K562 (cell line): Measurements from ENCODE around the gene B3GAT3. TPM values are rescaled to one million over a fixed set of nuclear protein-coding genes. Genes with fewer than 3 reads are reported as not detected.

Source experiments
- ARID2 ChIP-seq: fragments of 450-650 bp; IDR thresholded peaks from 2 replicates; pipeline ENCODE4 v1.6.1; 2017; ENCODE audit warnings: antibody characterized with exemption, mild to moderate bottlenecking
- CBX1 ChIP-seq: sonication (generic); IDR thresholded peaks from 2 replicates; pipeline ENCODE4 v1.6.1; 2016; ENCODE audit warnings: antibody characterized with exemption, low read depth, mild to moderate bottlenecking
- CHD1 ChIP-seq: fragments of 200-600 bp; sonication (generic); IDR thresholded peaks from one replicate; pipeline ENCODE4 v1.6.1; 2012; ENCODE audit warnings: mild to moderate bottlenecking, moderate library complexity, low read length, inconsistent platforms
- CREBBP ChIP-seq: IDR thresholded peaks from one replicate; pipeline ENCODE4 v1.6.1; 2012; ENCODE audit warnings: low read depth, mild to moderate bottlenecking, control low read depth, inconsistent platforms, low read length
- GATAD2A ChIP-seq: fragments of 450-650 bp; IDR thresholded peaks from 2 replicates; pipeline ENCODE4 v1.6.1; 2017
- HSF4 ChIP-seq: fragments of 250-450 bp; sonication (Bioruptor Pico); IDR thresholded peaks from 2 replicates; pipeline ENCODE4 v2.1.2; 2022; ENCODE audit warnings: mild to moderate bottlenecking, moderate library complexity, borderline replicate concordance
- IFI16 ChIP-seq: fragments of 250-450 bp; sonication (Bioruptor Pico); IDR thresholded peaks from 2 replicates; pipeline ENCODE4 v2.1.2; 2022; ENCODE audit warnings: mild to moderate bottlenecking, inconsistent platforms
- LEF1 ChIP-seq: fragments of 450-650 bp; IDR thresholded peaks from 2 replicates; pipeline ENCODE4 v1.6.1; 2016; ENCODE audit warnings: mild to moderate bottlenecking
- MAFG ChIP-seq: fragments of 450-650 bp; conservative IDR thresholded peaks from 2 replicates; pipeline ENCODE4 v1.6.1; 2016; ENCODE audit warnings: missing genetic modification characterization, missing compliant biosample characterization
- MIER1 ChIP-seq: fragments of 450-650 bp; IDR thresholded peaks from 2 replicates; pipeline ENCODE4 v1.6.1; 2016; ENCODE audit warnings: antibody characterized with exemption, mild to moderate bottlenecking, low read depth
- MYC ChIP-seq, 2 experiments: fragments of 250-450 bp in 1 of 2; sonication (Bioruptor Pico) in 1 of 2; IDR thresholded peaks; 2 replicates each; pipeline versions ENCODE4 v1.5.1 to v1.6.1; 2012 to 2021; ENCODE audit warnings: low read depth in 2 of 2, borderline replicate concordance in 1 of 2, improper control_type of control experiment in 1 of 2, low read length in 1 of 2, mild to moderate bottlenecking in 1 of 2, moderate library complexity in 1 of 2
- NFE2 ChIP-seq: IDR thresholded peaks from 2 replicates; pipeline ENCODE4 v1.6.1; 2014; ENCODE audit warnings: antibody characterized with exemption, low read depth
- POLR2G ChIP-seq: fragments of 200-400 bp; formaldehyde crosslinking; IDR thresholded peaks from 2 replicates; pipeline ENCODE4 v1.6.1; 2017; ENCODE audit warnings: low read depth, mild to moderate bottlenecking, antibody characterized with exemption, low read length, moderate library complexity
- RAD21 ChIP-seq, 2 experiments: fragments of 250-450 bp in 1 of 2; fragments of 450-650 bp in 1 of 2; sonication (Bioruptor Pico) in 1 of 2; formaldehyde crosslinking in 1 of 2; IDR thresholded peaks in 1 of 2; conservative IDR thresholded peaks in 1 of 2; 2 replicates each; pipeline versions ENCODE4 v1.4.0 to v1.8.0; 2020 to 2022; ENCODE audit warnings: mild to moderate bottlenecking in 2 of 2, moderate library complexity in 1 of 2
- RBM25 ChIP-seq: fragments of 200-400 bp; formaldehyde crosslinking; IDR thresholded peaks from 2 replicates; pipeline ENCODE4 v1.6.1; 2018; ENCODE audit warnings: low read length, low read depth, moderate library complexity; ENCODE audit not compliant: severe bottlenecking
- RHOXF2B ChIP-seq: fragments of 250-450 bp; sonication (Bioruptor Pico); conservative IDR thresholded peaks from 2 replicates; pipeline ENCODE4 v1.5.1; 2021
- SIN3A ChIP-seq, 2 experiments: fragments of 150-350 bp in 1 of 2; IDR thresholded peaks; 2 replicates each; pipeline ENCODE4 v1.6.1; 2011 to 2016; ENCODE audit warnings: borderline replicate concordance in 2 of 2, low read depth in 2 of 2, low read length in 2 of 2, mild to moderate bottlenecking in 2 of 2, moderate library complexity in 2 of 2; ENCODE audit not compliant: control insufficient read depth in 1 of 2
- SMARCA5 ChIP-seq: fragments of 450-650 bp; IDR thresholded peaks from 2 replicates; pipeline ENCODE4 v1.6.1; 2016
- SRF ChIP-seq, 2 experiments: fragments of 250-450, 450-650 bp in 1 of 2; sonication (Bioruptor Pico) in 1 of 2; sonication (generic) in 1 of 2; formaldehyde crosslinking; IDR thresholded peaks; 2 replicates each; pipeline versions ENCODE4 v1.5.0 to v1.5.1; 2020 to 2022; ENCODE audit warnings: mild to moderate bottlenecking in 1 of 2, missing genetic modification reagents in 1 of 2
- ZFP36 ChIP-seq: fragments of 150-350 bp; IDR thresholded peaks from 2 replicates; pipeline ENCODE4 v1.6.1; 2018; ENCODE audit warnings: low read length, low read depth; ENCODE audit not compliant: partially characterized antibody
- ZFPM2 ChIP-seq: fragments of 250-450 bp; sonication (Bioruptor Pico); IDR thresholded peaks from 2 replicates; pipeline ENCODE4 v1.5.1; 2022; ENCODE audit warnings: mild to moderate bottlenecking
- ZKSCAN8 ChIP-seq: fragments of 200-800 bp; sonication (Bioruptor generic); IDR thresholded peaks from 2 replicates; pipeline ENCODE4 v1.6.1; 2016; ENCODE audit warnings: missing genetic modification characterization, missing compliant biosample characterization
- ZNF12 ChIP-seq: sonication (generic); formaldehyde crosslinking; IDR thresholded peaks from 2 replicates; pipeline ENCODE4 v1.4.0; 2020; ENCODE audit warnings: mild to moderate bottlenecking, missing genetic modification reagents
- ZNF165 ChIP-seq: fragments of 250-450 bp; sonication (Bioruptor Pico); IDR thresholded peaks from 2 replicates; pipeline ENCODE4 v1.4.0; 2020; ENCODE audit warnings: borderline replicate concordance
- ZNF197 ChIP-seq: fragments of 200-800 bp; sonication (Bioruptor generic); IDR thresholded peaks from 2 replicates; pipeline ENCODE4 v1.6.1; 2016; ENCODE audit warnings: low read depth, missing genetic modification characterization, missing compliant biosample characterization
- ZNF224 ChIP-seq: sonication (generic); formaldehyde crosslinking; IDR thresholded peaks from 2 replicates; pipeline ENCODE4 v1.8.0; 2022; ENCODE audit warnings: mild to moderate bottlenecking, missing genetic modification reagents
- ZNF24 ChIP-seq: fragments of 450-650 bp; IDR thresholded peaks from 2 replicates; pipeline ENCODE4 v1.6.1; 2016
- polyA plus RNA-seq, 8 experiments: library from polyadenylated mRNA; depleted of rRNA in 4 of 8; stranded (reverse) in 5 of 8; unstranded in 3 of 8; fragments of >200 nt; fragmentation: Nextera tagmentation in 2 of 8; fragmentation: Illumina TruSeq in 1 of 8; extraction: Ambion mirVana in 2 of 8; extraction: Trizol in 1 of 8; gene quantifications; 2 replicates each; pipeline versions ENCODE4 v1.2.1 to v1.2.3, GENCODE V29; 2011 to 2014; ENCODE audit warnings: inconsistent platforms in 1 of 8, missing spikeins in 1 of 8
- total RNA-seq, 7 experiments: library from RNA; depleted of rRNA in 6 of 7; stranded (reverse); fragments of >200 nt in 6 of 7; fragmentation: Illumina TruSeq in 2 of 7; extraction: Trizol in 2 of 7; gene quantifications; 2 replicates each; pipeline versions ENCODE4 v1.2.1 to v1.2.3, GENCODE V29; 2011 to 2021; ENCODE audit warnings: low replicate concordance in 1 of 7
- TF ChIP-seq, protein P1 (sequence below): sonication (generic); formaldehyde crosslinking; IDR thresholded peaks from 2 replicates; pipeline ENCODE4 v1.8.0; 2022; ENCODE audit warnings: mild to moderate bottlenecking, low read depth, missing genetic modification reagents

The B3GAT3 gene
- total and polyA plus RNA-seq, 9 of the 15 experiments (the other 6 are each of a cell fraction or from before 2014, with no cell fraction given), result 0.30 to 64.0 (median 21.4) TPM

DNA sequence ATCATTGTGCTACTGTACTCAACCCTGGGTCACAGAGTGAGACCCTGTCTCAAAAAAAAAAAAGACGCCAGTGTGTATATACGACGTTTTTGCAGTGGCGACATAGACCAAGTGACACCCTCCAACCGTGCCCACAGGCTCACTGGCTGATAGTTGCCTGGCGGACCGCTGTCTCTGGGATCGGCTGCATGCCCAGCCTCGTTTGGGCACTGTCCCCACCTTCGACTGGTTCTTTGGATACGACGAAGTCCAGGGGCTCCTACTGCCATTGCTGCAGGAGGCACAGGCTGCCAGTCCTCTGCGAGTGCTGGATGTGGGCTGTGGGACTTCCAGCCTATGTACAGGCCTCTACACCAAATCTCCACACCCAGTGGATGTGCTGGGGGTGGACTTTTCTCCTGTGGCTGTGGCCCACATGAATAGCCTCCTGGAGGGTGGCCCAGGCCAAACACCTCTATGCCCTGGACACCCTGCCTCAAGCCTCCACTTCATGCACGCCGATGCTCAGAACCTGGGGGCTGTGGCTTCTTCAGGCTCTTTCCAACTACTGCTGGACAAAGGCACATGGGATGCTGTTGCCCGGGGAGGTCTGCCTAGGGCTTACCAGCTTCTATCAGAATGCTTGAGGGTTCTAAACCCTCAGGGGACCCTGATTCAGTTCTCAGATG is 44.6 kb upstream of the B3GAT3 start (continued):
- TF ChIP-seq NFE2, result no peak
- no peak for TF ChIP-seq GATAD2A
- TF ChIP-seq, protein P1, sequence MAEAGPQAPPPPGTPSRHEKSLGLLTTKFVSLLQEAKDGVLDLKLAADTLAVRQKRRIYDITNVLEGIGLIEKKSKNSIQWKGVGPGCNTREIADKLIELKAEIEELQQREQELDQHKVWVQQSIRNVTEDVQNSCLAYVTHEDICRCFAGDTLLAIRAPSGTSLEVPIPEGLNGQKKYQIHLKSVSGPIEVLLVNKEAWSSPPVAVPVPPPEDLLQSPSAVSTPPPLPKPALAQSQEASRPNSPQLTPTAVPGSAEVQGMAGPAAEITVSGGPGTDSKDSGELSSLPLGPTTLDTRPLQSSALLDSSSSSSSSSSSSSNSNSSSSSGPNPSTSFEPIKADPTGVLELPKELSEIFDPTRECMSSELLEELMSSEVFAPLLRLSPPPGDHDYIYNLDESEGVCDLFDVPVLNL (CRISPR knock-in tag), result 0 out of 2 replicates have a peak, but pooled peaks have one; percentile 28
- TF ChIP-seq MIER1, result no peak
- TF ChIP-seq ZKSCAN8 (CRISPR knock-in tag), result no peak
- TF ChIP-seq MAFG (tag), result no peak
- TF ChIP-seq CREBBP, result no peak
- TF ChIP-seq POLR2G, result peak; percentile 45
- TF ChIP-seq CHD1, result peak; percentile 93
- TF ChIP-seq ZNF224 (CRISPR knock-in tag), result no peak
- TF ChIP-seq ZFPM2 (CRISPR knock-in tag), result no peak
- TF ChIP-seq RBM25, result no peak
- TF ChIP-seq LEF1, result no peak
- TF ChIP-seq SMARCA5, result no peak
- TF ChIP-seq IFI16 (CRISPR knock-in tag), result no peak
- TF ChIP-seq HSF4 (CRISPR knock-in tag), result no peak
- no peak for TF ChIP-seq ZNF12 (CRISPR knock-in tag)
- TF ChIP-seq RHOXF2B, result no peak
- peak; percentile 16; the same call in 1 of the 2 replicates for TF ChIP-seq MYC (IDR thresholded peaks at IDR 0.05; ENCODE audit: low read depth, low read length)
- 0 out of 2 replicates have a peak, but pooled peaks have one; percentile 39 for TF ChIP-seq MYC (CRISPR knock-in tag; IDR thresholded peaks at IDR 0.05; ENCODE audit: borderline replicate concordance, low read depth)
- TF ChIP-seq ZFP36, result no peak
- TF ChIP-seq ARID2, result no peak
- TF ChIP-seq SRF (CRISPR knock-in tag; IDR thresholded peaks at IDR 0.05), result no peak
- 0 out of 2 replicates have a peak, but pooled peaks have one; percentile 36 for TF ChIP-seq CBX1
- no peak for TF ChIP-seq ZNF197 (CRISPR knock-in tag)
- 0 out of 4 replicates have a peak, but pooled peaks of 1 of the 2 experiments have one; percentile 7 for TF ChIP-seq SIN3A (IDR thresholded peaks at IDR 0.05; ENCODE audit: borderline replicate concordance in 2 of 2, control insufficient read depth in 1 of 2, low read depth in 2 of 2, low read length in 2 of 2)
- no peak for TF ChIP-seq ZNF165 (CRISPR knock-in tag)
- no peak for TF ChIP-seq RAD21 (CRISPR knock-in tag; conservative IDR thresholded peaks at IDR 0.05 in 1 of 2, IDR thresholded peaks at IDR 0.05 in 1 of 2)
- no peak for TF ChIP-seq ZNF24
